PC-9 (cell line): ENCODE results near the gene MTA3. TPM values are rescaled to one million over a fixed set of nuclear protein-coding genes. Genes with fewer than 3 reads are reported as not detected.
"Not testable (repeated sequence)": the region's sequence is repeated elsewhere in the genome, so short reads cannot be mapped to it uniquely, and the experiment has no call there.

ENCODE experiments used
- BruUV-seq: library from RNA; stranded (reverse); fragments of 400-500 nt; replicated peaks from 2 replicates; lab custom pipeline; 2021; lab: Mats Ljungman, UMichigan
- CTCF ChIA-PET: fragments of 300-600 bp; sonication (Branson Sonifier 250); formaldehyde crosslinking; loops from one replicate; lab custom pipeline; 2022; ENCODE audit warnings: antibody characterized with exemption; lab: Charles Lee
- POLR2A ChIA-PET: fragments of 300-600 bp; sonication (Branson Sonifier 250); formaldehyde crosslinking; loops from one replicate; lab custom pipeline; 2022; ENCODE audit warnings: antibody characterized with exemption; ENCODE audit not compliant: unreplicated experiment; lab: Charles Lee
- DNase-seq, 2 experiments: peaks; one replicate each; pipeline versions ENCODE4 v3.0.0 to v3.0.0-alpha.2; 2015 to 2022; ENCODE audit warnings: mixed read lengths in 1 of 2
- H2AFZ ChIP-seq: fragments of 200-600 bp; sonication (generic); 2 replicates; pipeline ENCODE4 v1.8.1; 2017; ENCODE audit warnings: antibody characterized with exemption
- H3F3A ChIP-seq: fragments of 200-600 bp; sonication (generic); 2 replicates; pipeline ENCODE4 v1.8.1; 2017; ENCODE audit warnings: antibody characterized with exemption, mild to moderate bottlenecking, low read depth; ENCODE audit not compliant: insufficient read depth
- H3K27ac ChIP-seq: fragments of 200-600 bp; sonication (generic); 2 replicates; pipeline ENCODE4 v1.6.1; 2016; ENCODE audit warnings: mixed run types
- H3K27me3 ChIP-seq: fragments of 200-600 bp; sonication (generic); 2 replicates; pipeline ENCODE4 v1.6.1; 2016; ENCODE audit warnings: low read depth, mixed run types; ENCODE audit not compliant: insufficient read depth
- H3K36me3 ChIP-seq: fragments of 200-600 bp; sonication (generic); 2 replicates; pipeline ENCODE4 v1.6.1; 2016; ENCODE audit warnings: low read depth, mixed run types
- H3K4me1 ChIP-seq: fragments of 200-600 bp; sonication (generic); replicated peaks from 2 replicates; pipeline ENCODE4 v1.6.1; 2016; ENCODE audit warnings: mixed run types; ENCODE audit not compliant: insufficient read depth
- H3K4me2 ChIP-seq: fragments of 200-600 bp; sonication (generic); 2 replicates; pipeline ENCODE4 v1.6.1; 2017; ENCODE audit warnings: mixed run types
- H3K4me3 ChIP-seq: fragments of 200-600 bp; sonication (generic); 2 replicates; pipeline ENCODE4 v1.6.1; 2016; ENCODE audit warnings: mixed run types
- H3K79me2 ChIP-seq: fragments of 200-600 bp; sonication (generic); 2 replicates; pipeline ENCODE4 v1.6.1; 2017; ENCODE audit warnings: low read depth, mixed run types
- H3K9me2 ChIP-seq: fragments of 200-600 bp; sonication (generic); 2 replicates; pipeline ENCODE4 v1.8.1; 2017; ENCODE audit warnings: mild to moderate bottlenecking; ENCODE audit not compliant: insufficient read depth
- H3K9me3 ChIP-seq: fragments of 200-600 bp; sonication (generic); 2 replicates; pipeline ENCODE4 v1.8.1; 2016; ENCODE audit warnings: low read depth; ENCODE audit not compliant: insufficient read depth
- H4K20me1 ChIP-seq: fragments of 200-600 bp; sonication (generic); 2 replicates; pipeline ENCODE4 v1.8.1; 2017; ENCODE audit not compliant: insufficient read depth
- CTCF ChIP-seq: fragments of 200-600 bp; sonication (generic); conservative IDR thresholded peaks from 2 replicates; pipeline ENCODE4 v1.6.1; 2017; ENCODE audit warnings: mixed run types, antibody characterized with exemption, mild to moderate bottlenecking, moderate library complexity
- EZH2 ChIP-seq: fragments of 200-600 bp; sonication (generic); IDR thresholded peaks from 2 replicates; pipeline ENCODE4 v1.8.0; 2017; ENCODE audit warnings: antibody characterized with exemption, low read depth
- intact Hi-C: fragments of 100-400 bp; cut with micrococcal nuclease; formaldehyde crosslinking; loops from one replicate; pipeline ENCODE4 v1.10.0; 2022; ENCODE audit not compliant: unreplicated experiment
- total RNA-seq: library from RNA; stranded (reverse); gene quantifications from 2 replicates; pipeline ENCODE4 v1.2.3, GENCODE V29; 2021

The MTA3 gene
- total RNA-seq, 1 experiment from 2014 or later: 89.8 TPM

GRCh38 chr2:42724886-42725285 lies 156.5 kb downstream of the MTA3 start:
- BruUV-seq: no TSS peak

DNA sequence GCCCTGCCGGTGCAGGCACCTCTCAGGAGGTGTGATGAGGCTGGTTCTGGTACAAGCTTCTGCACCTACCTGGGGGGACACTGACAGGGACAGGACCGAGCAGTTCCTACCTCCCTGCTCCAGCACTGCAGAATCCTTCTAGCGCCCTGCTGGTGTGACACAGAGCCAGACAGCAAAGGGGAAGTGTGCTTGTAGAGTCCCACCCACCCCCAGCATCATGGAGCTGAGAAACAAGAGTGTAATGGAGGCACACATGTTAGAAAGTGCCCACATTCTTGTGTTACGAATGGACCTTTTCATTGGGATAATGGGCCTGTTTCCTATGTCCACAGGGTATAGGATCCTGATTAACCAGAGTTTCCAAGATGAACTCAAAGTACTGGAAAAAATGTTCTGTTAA lies 157.2 kb downstream of the MTA3 start:
- no TSS peak for BruUV-seq
- no peak for DNase-seq
- H3K27me3 ChIP-seq: no peaks in the 10 kb centered on the region
- no peaks in the 10 kb centered on the region for H3K79me2 ChIP-seq
- H3K36me3 ChIP-seq: 0 out of 2 replicates have a peak, but pooled peaks cover 12% of the 10 kb centered on the region
- POLR2A ChIA-PET: interaction anchor here (0.6 kb wide), 1 partner anchor 197 kb away, joined by 4 read pairs; no protein-coding TSS in a partner anchor
- intact Hi-C loops: no loop called here
- no peaks in the 10 kb centered on the region for H3K9me2 ChIP-seq
- no peak overlapping the region for H2AFZ ChIP-seq
- no peaks in the 10 kb centered on the region for H3K9me3 ChIP-seq
- no peak overlapping the region for H3K27ac ChIP-seq
- H3K4me1 ChIP-seq: no peaks in the 10 kb centered on the region
- no peak overlapping the region for H3K4me2 ChIP-seq
- CTCF ChIA-PET: no interaction called here
- no peaks in the 10 kb centered on the region for H4K20me1 ChIP-seq
- H3F3A ChIP-seq: 0 out of 2 replicates have a peak, but pooled peaks cover 3% of the 10 kb centered on the region
- TF ChIP-seq CTCF: no peak
- no peak for TF ChIP-seq EZH2
- no peak overlapping the region for H3K4me3 ChIP-seq

More at GRCh38 chr2:42724886-42725285, 156.5 kb downstream of the MTA3 start:
- Histone ChIP-seq H3K36me3 (0 out of 2 replicates have a peak, but pooled peaks cover 12% of the 10 kb centered on the region), H4K20me1 (no peaks in the 10 kb centered on the region), H2AFZ (no peak overlapping the region), H3K4me2 (no peak overlapping the region), H3K27ac (no peak overlapping the region), H3K9me2 (no peaks in the 10 kb centered on the region), H3K27me3 (no peaks in the 10 kb centered on the region), H3K4me3 (no peak overlapping the region), H3F3A (0 out of 2 replicates have a peak, but pooled peaks cover 3% of the 10 kb centered on the region), H3K4me1 (no peaks in the 10 kb centered on the region), H3K79me2 (no peaks in the 10 kb centered on the region), H3K9me3 (no peaks in the 10 kb centered on the region)
- no peak for DNase-seq
- intact Hi-C loops: no loop called here
- ChIA-PET POLR2A (no interaction called here), CTCF (no interaction called here)
- TF ChIP-seq EZH2 (no peak), CTCF (no peak)

DNA sequence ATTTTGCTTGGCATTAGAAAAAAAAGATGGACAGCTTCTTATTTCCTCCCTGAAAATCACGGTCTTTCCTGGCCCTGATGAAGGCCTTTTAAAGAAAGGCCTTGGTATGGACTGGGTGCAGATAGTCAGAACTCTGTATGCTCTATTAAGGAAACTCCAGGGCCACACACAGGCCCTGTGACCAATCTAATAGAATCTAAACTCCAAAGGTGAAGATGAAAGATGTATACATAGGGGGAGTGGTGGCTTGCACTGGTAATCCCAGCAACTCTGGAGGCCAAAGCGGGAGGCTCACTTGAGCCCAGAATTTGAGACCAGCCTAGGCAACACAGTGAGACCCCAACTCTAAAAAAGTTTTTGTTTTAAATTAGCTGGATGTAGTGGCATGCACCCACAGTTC lies 158.2 kb downstream of the MTA3 start:
- Histone ChIP-seq H3K36me3 (peaks cover 17% of the 10 kb centered on the region; the same call in 1 of the 2 replicates), H3K9me2 (no peaks in the 10 kb centered on the region), H3K79me2 (no peaks in the 10 kb centered on the region), H4K20me1 (no peaks in the 10 kb centered on the region), H3K9me3 (no peaks in the 10 kb centered on the region), H3K27me3 (no peaks in the 10 kb centered on the region), H3K4me3 (no peak overlapping the region), H3F3A (0 out of 2 replicates have a peak, but pooled peaks cover 3% of the 10 kb centered on the region), H2AFZ (no peak overlapping the region), H3K27ac (no peak overlapping the region), H3K4me2 (no peak overlapping the region), H3K4me1 (no peaks in the 10 kb centered on the region)
- DNase-seq: no peak
- ChIA-PET POLR2A (no interaction called here), CTCF (no interaction called here)
- BruUV-seq: no TSS peak
- intact Hi-C loops: no loop called here
- TF ChIP-seq CTCF: no peak
- no peak for TF ChIP-seq EZH2

GRCh38 chr2:42731316-42731715 lies 162.9 kb downstream of the MTA3 start:
- POLR2A ChIA-PET, H3K79me2 ChIP-seq, H3K27ac ChIP-seq, DNase-seq, H3K9me2 ChIP-seq, H4K20me1 ChIP-seq, H2AFZ ChIP-seq, BruUV-seq, H3F3A ChIP-seq, H3K27me3 ChIP-seq, H3K9me3 ChIP-seq, H3K4me3 ChIP-seq, intact Hi-C loops, CTCF ChIA-PET, H3K4me1 ChIP-seq, H3K4me2 ChIP-seq: not testable (repeated sequence)
- H3K36me3 ChIP-seq: peaks cover 26% of the 10 kb centered on the region; the same call in 1 of the 2 replicates
